Activated T-helper 1 cell treated with Interleukin-2 at 50 U/mL for 16 hours (primary cell): ENCODE results near the gene ZNF740.
"Not testable (repeated sequence)": the region's sequence is repeated elsewhere in the genome, so short reads cannot be mapped to it uniquely, and the experiment has no call there.

Experiments
- DNase-seq: peaks from one replicate; pipeline ENCODE4 v3.0.0-alpha.2; 2020; ENCODE audit warnings: low read depth

ZNF740 gene

DNA sequence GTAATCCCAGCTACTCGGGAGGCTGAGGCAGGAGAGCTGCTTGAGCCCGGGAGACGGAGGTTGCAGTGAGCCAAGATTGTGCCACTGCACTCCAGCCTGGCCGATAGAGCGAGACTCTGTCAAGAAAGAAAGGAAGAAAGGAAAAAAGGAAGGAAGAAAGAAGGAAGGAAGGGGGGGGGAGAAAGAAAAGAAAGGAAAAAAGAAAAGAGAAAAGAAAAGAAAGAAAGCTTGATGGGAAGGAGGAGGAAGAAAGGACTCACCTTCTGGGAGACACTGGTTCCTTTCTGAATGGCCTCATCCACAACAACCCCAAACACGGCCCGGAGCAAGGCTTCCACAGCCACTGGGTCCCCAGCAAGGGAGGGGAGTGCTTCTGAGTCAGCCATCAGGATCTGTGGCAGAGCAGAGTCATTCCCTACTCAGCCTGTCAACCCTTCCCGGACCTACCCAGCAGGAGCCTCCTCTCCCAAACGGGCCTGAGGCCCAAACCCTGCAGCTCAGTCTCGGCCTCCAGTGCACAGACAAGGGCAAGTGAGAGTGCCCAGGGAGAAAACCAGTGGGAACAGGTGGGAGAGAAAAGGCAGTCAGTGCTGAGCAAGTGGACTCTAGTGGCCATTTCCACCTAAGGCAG, 7.3 kb upstream of the ZNF740 start:
- no peak for DNase-seq

GRCh38 chr12:53174881-53175491, 5.5 kb upstream of the ZNF740 start:
- no peak for DNase-seq

DNA sequence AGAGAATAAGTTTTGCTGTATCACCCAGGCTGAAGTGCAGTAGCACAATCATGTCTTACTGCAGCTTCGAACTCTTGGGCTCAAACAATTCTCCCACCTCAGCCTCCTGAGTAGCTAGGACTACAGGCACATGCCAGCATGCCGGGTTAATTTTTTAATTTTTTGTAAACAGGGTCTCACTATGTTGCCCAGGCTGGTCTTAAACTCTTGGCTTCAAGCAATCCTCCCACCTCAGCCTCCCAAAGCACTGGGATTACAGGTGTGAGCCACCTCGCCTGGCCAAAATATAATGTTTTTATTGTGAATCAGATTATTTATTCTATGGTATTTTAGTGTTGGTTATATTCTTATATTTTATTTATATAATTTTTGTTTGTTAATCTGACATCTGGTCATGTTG, 3.8 kb upstream of the ZNF740 start:
- DNase-seq: no peak

- not testable (repeated sequence) for DNase-seq
Observed at GRCh38 chr12:53177447-53177846, 3.1 kb upstream of the ZNF740 start.

DNA sequence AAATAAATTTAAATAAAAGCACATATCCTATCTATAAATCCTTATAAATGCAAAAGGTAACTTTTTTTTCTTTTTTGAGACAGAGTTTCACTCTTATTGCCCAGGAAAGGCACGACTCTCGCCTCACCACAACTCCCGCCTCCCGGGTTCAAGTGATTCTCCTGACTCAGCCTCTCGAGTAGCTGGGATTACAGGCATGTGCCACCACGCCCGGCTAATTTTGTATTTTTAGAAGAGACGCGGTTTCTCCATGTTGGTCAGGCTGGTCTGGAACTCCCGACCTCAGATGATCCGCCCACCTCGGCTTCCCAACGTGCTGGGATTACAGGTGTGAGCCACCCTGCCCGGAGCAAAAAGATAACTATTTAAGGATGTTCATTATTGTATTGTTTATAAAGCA, 1.7 kb upstream of the ZNF740 start:
- DNase-seq: not testable (repeated sequence)

DNA sequence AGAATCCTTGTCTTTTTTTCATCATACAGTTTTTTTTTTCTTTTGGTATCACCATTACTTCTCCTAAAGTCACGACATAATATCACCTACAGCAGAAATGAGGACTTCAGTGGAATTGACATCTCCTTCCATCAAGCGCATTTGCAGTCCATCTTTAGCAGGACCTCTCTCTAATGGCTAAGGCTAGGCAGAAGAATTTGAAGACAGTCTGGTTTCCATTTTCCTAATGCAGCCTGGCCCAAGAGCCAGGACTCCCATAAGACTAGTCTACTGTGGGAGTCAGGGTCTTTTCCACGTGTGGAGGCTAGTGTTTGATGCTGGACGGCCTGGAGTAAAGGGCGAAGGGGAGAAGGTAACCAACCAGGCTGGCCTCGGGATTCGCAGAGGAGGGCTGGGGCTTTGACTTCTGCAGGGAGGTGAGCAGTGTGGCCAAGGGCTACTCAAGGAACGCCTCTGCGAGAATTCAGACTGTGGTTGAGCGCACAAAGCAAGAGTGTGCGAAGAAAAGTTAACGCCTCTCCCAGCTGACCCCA, 769 bp upstream of the ZNF740 start:
- DNase-seq: no peak

DNA sequence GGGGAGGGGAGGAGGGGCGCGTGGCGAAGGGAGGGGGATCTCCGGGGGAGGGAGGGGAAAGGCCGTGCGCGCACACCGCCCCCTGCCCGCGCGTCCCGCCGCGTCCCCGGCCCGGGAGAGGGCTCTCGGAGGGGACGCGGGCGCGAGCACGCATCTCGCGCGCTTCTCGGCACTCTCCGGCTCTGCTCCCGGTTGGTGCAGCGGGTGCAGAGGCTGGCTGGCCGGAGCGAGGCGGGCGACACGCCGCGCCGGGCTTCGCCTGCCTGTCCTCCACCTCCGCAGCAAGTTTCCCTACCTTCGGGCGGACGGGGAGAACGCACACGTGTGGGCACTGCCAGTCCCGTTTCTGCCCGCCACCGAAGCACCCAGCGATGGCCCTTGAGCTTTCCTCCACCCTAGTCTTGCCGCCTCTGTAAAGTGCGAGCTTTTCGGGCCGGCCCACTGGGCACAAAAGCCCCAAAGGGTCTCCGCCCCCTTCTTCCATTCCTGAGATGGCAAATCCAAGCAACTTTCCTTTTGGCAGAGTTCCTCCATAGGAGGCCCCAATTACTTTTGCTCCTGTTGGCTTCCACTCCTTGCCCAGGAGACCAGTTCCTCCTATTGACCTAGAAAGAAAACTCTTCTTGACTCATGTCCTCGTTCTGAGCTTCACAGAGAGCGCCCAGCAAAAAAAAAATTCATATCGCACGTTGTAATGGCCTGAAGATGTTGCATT, 566 bp downstream of the ZNF740 start:
- peak; percentile 73 for DNase-seq

DNA sequence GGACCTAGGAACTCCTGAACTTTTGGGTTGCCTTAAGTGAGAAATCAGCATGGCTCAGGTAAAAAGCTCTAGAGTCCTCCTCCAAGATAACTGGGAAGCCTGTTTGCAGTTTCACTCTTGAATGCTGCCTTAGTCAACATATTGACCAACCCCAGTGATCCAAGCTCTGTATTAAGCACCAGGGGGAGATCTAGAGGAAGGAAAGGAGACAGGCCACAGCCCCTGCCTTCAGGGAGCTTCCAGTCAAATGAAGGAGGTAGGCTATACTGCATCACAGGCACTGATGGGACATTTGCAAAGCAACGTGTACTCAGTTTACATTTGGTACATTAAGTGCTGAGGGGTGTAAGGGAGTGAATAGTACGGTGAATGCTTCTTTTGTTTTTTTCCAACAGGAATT, 1.4 kb downstream of the ZNF740 start:
- no peak for DNase-seq

DNA sequence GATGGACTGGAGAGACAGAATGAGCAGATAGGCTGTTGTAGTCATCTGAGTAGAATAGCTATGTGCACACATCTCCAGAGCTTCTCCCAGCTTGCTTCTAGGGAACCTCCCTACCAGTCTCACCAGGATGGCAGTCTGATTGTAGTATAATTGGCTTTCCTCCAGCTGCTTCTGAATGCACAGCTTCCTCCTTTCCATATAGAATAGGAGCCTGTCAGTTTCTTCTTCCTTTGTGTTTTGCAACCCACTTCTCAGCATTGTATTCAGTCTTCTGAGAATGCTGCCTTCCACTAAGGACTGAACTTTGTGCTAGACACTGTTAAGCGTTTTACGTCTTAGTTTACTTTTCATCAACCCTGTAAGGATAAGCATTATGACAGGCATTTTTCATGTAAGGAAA, 2.4 kb downstream of the ZNF740 start:
- DNase-seq: no peak

- DNase-seq: no peak
Observed at GRCh38 chr12:53184828-53185227, 4.3 kb downstream of the ZNF740 start.

- DNase-seq: no peak
Observed at GRCh38 chr12:53185582-53186153, 5.1 kb downstream of the ZNF740 start.

- DNase-seq: no peak
Observed at GRCh38 chr12:53186745-53187144, 6.2 kb downstream of the ZNF740 start.

GRCh38 chr12:53187145-53187899, 6.8 kb downstream of the ZNF740 start:
- DNase-seq: no peak

- peak; percentile 33 for DNase-seq
Observed at GRCh38 chr12:53190108-53190729, 9.7 kb downstream of the ZNF740 start.

GRCh38 chr12:53191096-53191884, 10.8 kb downstream of the ZNF740 start:
- no peak for DNase-seq

- DNase-seq: no peak
Observed at GRCh38 chr12:53191885-53192530, 11.5 kb downstream of the ZNF740 start.

DNA sequence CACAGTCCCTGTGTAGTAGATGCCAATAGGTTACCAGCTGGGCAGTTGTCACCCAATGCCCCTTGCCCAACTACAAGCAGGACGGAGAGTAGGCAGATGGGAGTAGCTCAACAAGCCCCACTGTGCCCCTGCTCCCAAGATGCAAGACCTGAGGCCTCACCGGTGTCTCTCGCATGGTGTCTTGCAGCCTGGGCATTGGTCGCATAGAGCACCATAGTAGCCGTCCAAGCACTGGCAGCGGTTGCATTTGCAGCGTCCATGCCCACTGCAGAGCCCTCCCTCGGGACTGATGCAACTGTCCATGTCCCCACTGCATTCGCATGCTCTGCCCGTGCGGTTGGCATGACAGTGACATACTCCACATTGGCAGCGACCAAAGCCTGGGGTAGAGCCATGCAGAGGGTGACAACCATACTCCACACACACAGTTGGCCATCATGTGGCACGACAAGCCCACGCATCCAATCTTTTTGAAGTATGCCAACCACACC, 12.1 kb downstream of the ZNF740 start:
- no peak for DNase-seq

GRCh38 chr12:53193040-53193439, 12.5 kb downstream of the ZNF740 start:
- DNase-seq: no peak

DNA sequence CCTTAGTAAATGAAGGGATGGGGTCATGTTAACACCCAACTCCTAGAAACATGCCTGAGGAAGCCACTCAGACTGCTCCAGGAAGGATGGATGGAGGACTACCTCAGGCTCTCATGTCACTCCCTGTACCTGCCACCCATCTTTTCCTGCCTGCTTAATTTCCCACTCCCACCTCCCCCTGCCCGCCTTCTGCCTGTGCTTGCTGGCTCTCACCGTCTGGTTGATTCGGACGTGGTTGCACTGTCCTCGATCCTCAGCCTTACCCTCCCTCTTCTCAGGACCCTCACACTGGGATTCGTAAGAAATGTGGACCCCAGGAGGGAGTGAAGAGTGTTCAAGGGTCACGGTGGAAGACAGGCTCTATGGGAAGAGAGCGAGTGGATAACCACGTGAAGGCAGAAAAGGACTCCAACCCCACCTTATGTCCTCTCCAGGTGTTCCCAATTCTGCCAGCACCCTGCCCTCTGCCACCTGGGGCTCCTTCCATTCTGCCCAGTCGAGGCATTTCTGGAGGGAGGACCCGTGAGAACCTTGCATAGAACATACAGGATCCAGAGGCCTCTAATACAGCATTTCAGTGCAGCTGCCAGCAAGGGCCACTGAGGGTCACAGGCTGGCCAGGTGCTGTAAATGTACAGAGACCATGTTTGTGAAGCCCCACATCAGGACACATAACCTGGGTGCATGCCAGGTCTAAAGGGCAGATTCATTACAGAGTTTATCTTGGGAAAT, 13.6 kb downstream of the ZNF740 start:
- DNase-seq: no peak
